GM10266 (cell line): ENCODE results near the gene ERO1B.
"Not testable (repeated sequence)": the region's sequence is repeated elsewhere in the genome, so short reads cannot be mapped to it uniquely, and the experiment has no call there.

Experiments used
- DNase-seq: peaks from one replicate; pipeline ENCODE4 v3.0.0; 2012; ENCODE audit errors: extremely low spot score
- CTCF ChIP-seq: IDR thresholded peaks from 2 replicates; pipeline ENCODE4 v1.5.1; 2012; ENCODE audit warnings: mild to moderate bottlenecking, low read depth; ENCODE audit not compliant: control insufficient read depth, insufficient read depth; ENCODE audit errors: missing control alignments

Gene ERO1B

GRCh38 chr1:236200925-236201324 lies 80.8 kb downstream of the ERO1B start:
- no peak for DNase-seq
- TF ChIP-seq CTCF, result no peak

- DNase-seq, result no peak
- TF ChIP-seq CTCF, result no peak
Observed at GRCh38 chr1:236193184-236193583, 88.6 kb downstream of the ERO1B start.

GRCh38 chr1:236188084-236188483 lies 93.7 kb downstream of the ERO1B start:
- DNase-seq, result not testable (repeated sequence)

- not testable (repeated sequence) for DNase-seq
Observed at GRCh38 chr1:236186471-236186870, 95.3 kb downstream of the ERO1B start.

GRCh38 chr1:236185687-236186086 lies 96.1 kb downstream of the ERO1B start:
- DNase-seq, result no peak
- TF ChIP-seq CTCF, result no peak

- TF ChIP-seq CTCF, result no peak
- no peak for DNase-seq
Observed at GRCh38 chr1:236181059-236181458, 100.7 kb downstream of the ERO1B start.

GRCh38 chr1:236179634-236180033 lies 102.1 kb downstream of the ERO1B start:
- no peak for DNase-seq
- TF ChIP-seq CTCF, result no peak

- DNase-seq, result no peak
- no peak for TF ChIP-seq CTCF
Observed at GRCh38 chr1:236176337-236177336, 105.1 kb downstream of the ERO1B start.
